ENCODE results near the gene GGT1.
"Not testable (repeated sequence)": the region's sequence is repeated elsewhere in the genome, so short reads cannot be mapped to it uniquely, and the experiment has no call there.

GGT1 gene

GRCh38 chr22:24595863-24596262 lies 7.1 kb upstream of the GGT1 start:
- no peak for DNase-seq (ENCODE audit: low read depth in 2 of 3, low spot score in 1 of 3)

GRCh38 chr22:24597076-24597475 lies 5.9 kb upstream of the GGT1 start:
- not testable (repeated sequence) for DNase-seq (ENCODE audit: low read depth in 2 of 3, low spot score in 1 of 3)

- DNase-seq (ENCODE audit: low read depth in 2 of 3, low spot score in 1 of 3): no peak
Measured at GRCh38 chr22:24599514-24599913, 3.5 kb upstream of the GGT1 start.

- not testable (repeated sequence) for DNase-seq (ENCODE audit: low read depth in 2 of 3, low spot score in 1 of 3)
Measured at GRCh38 chr22:24599958-24600715, 2.9 kb upstream of the GGT1 start.

GRCh38 chr22:24601217-24602104 lies 1.5 kb upstream of the GGT1 start:
- no peak for DNase-seq (ENCODE audit: low read depth in 2 of 3, low spot score in 1 of 3)

- DNase-seq (ENCODE audit: low read depth in 2 of 3, low spot score in 1 of 3): not testable (repeated sequence)
Measured at GRCh38 chr22:24602105-24602749, 766 bp upstream of the GGT1 start.

GRCh38 chr22:24603770-24604629 lies 1.0 kb downstream of the GGT1 start:
- not testable (repeated sequence) for DNase-seq (ENCODE audit: low read depth in 2 of 3, low spot score in 1 of 3)

GRCh38 chr22:24606340-24606739 lies 3.3 kb downstream of the GGT1 start:
- not testable (repeated sequence) for DNase-seq (ENCODE audit: low read depth in 2 of 3, low spot score in 1 of 3)

GRCh38 chr22:24607429-24607983 lies 4.5 kb downstream of the GGT1 start:
- peak; percentile 46 to 67 (median 58) for DNase-seq (ENCODE audit: low read depth in 2 of 3, low spot score in 1 of 3)

GRCh38 chr22:24608327-24608726 lies 5.3 kb downstream of the GGT1 start:
- DNase-seq (ENCODE audit: low read depth in 2 of 3, low spot score in 1 of 3): not testable (repeated sequence)

- not testable (repeated sequence) for DNase-seq (ENCODE audit: low read depth in 2 of 3, low spot score in 1 of 3)
Measured at GRCh38 chr22:24609888-24610287, 6.9 kb downstream of the GGT1 start.

GRCh38 chr22:24614794-24615193 lies 11.8 kb downstream of the GGT1 start:
- DNase-seq (ENCODE audit: low read depth in 2 of 3, low spot score in 1 of 3): not testable (repeated sequence)

GRCh38 chr22:24621244-24621643 lies 18.3 kb downstream of the GGT1 start:
- not testable (repeated sequence) for DNase-seq (ENCODE audit: low read depth in 2 of 3, low spot score in 1 of 3)

- not testable (repeated sequence) for DNase-seq (ENCODE audit: low read depth in 2 of 3, low spot score in 1 of 3)
Measured at GRCh38 chr22:24622596-24622995, 19.6 kb downstream of the GGT1 start.

GRCh38 chr22:24627911-24628310 lies 24.9 kb downstream of the GGT1 start:
- DNase-seq (ENCODE audit: low read depth in 2 of 3, low spot score in 1 of 3): not testable (repeated sequence)

- not testable (repeated sequence) for DNase-seq (ENCODE audit: low read depth in 2 of 3, low spot score in 1 of 3)
Measured at GRCh38 chr22:24629069-24629468, 26.1 kb downstream of the GGT1 start.

GRCh38 chr22:24630812-24631427 lies 27.9 kb downstream of the GGT1 start:
- not testable (repeated sequence) for DNase-seq (ENCODE audit: low read depth in 2 of 3, low spot score in 1 of 3)

- DNase-seq (ENCODE audit: low read depth in 2 of 3, low spot score in 1 of 3): not testable (repeated sequence)
Measured at GRCh38 chr22:24631430-24632122, 28.6 kb downstream of the GGT1 start.

GRCh38 chr22:24632642-24633041 lies 29.6 kb downstream of the GGT1 start:
- DNase-seq (ENCODE audit: low read depth in 2 of 3, low spot score in 1 of 3): not testable (repeated sequence)
